HG02938 (cell line): ENCODE results near the gene PRPF6.

Experiments
- ATAC-seq: cut with Tn5 transposase; IDR thresholded peaks from one replicate; pipeline ENCODE4 v1.9.1; 2021; ENCODE audit warnings: mild to moderate bottlenecking, moderate library complexity; ENCODE audit not compliant: unreplicated experiment

PRPF6 gene

DNA sequence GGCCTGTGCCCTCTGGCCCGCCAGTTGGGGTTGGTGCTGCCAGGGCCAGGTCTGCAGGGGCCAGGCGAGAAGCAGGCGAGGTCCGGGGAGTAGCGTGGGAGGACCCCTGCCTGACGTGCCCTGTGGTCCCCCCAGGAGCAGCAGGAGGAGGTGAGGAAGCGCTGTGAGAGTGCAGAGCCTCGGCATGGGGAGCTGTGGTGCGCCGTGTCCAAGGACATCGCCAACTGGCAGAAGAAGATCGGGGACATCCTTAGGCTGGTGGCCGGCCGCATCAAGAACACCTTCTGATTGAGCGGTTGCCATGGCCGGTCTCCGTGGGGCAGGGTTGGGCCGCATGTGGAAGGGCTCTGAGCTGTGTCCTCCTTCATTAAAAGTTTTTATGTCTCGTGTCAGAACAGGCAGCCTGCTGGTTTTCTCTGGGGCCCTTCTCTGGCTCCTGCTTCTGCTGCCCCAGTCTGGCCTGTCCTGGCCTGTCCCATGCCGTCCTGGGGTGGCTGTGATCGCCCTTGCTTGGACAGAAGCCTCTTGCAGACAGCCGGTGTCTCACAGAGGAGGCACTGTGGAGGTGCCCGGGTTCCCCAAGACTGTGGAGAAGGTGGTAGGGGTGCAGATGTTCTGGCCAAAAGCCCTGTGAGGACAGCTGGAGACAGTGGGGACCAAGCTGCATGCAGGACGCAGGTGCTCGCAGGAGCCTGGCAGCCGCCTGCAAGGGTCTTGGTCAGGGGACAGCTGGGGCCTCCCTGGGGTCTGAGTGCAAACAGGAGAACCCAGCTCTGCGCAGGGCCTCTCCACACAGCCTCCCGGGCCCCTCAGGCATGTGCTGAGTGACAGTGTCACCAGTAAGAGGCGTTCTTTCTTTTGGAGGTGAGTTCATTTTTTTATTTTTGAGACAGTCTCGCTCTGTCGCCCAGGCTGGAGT lies 52.0 kb downstream of the PRPF6 start:
- ATAC-seq, result no peak

DNA sequence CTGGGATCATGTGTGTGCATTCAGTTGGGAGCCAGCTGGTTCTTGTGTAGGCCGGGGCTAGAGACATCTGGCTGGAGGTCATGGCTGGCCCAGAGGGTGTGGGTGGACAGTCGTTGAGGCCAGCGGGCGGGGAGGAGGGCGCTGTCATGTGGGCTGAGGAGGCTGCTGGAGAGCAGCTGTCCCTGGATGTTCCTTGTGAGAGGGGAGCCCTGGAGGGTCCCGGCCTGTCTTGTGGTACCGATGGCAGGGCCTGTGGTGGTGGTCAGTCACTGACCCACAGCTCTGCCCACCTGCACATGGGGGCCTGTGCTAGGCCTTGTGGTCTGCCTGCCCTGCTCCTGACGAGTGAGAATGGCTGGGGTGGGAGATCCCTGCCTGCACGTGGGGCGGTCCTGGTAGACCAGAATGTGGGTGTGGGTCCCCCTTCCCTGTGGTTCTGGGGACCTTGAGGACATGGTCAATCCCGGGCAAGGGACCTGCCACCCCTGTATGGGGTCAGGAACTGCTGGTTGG lies 53.1 kb downstream of the PRPF6 start:
- ATAC-seq, result no peak

- ATAC-seq, result no peak
Observed at GRCh38 chr20:64035066-64035932, 54.4 kb downstream of the PRPF6 start.

DNA sequence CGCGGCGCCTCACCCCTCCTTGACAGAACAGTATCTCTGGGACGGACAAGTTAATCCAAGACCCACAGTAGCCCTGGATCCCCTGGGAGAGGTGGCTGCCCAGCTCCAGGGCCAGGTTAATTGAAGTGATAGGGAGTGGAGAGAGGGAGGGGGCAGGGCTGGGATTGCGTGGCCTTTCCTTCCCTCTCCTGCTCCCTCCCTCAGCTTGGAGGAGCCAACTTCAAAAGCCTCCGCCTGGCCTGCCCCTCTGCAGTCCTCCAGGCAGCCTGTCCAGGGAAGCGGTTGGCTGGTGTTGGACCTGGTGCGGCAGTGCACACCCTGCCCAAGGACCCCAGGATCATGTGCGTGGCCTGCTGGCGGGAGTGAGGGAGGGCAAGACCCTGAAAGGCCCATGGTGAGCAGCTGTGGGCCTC lies 55.0 kb downstream of the PRPF6 start, which contains the start of gene C20orf204:
TSS of gene C20orf204 (plus strand) at position 250 of the 413 bp plus-strand sequence. CDS start at position 392, 142 bp downstream.
- ATAC-seq, result no peak

- no peak for ATAC-seq
Observed at GRCh38 chr20:64036346-64037198, 55.6 kb downstream of the PRPF6 start.

DNA sequence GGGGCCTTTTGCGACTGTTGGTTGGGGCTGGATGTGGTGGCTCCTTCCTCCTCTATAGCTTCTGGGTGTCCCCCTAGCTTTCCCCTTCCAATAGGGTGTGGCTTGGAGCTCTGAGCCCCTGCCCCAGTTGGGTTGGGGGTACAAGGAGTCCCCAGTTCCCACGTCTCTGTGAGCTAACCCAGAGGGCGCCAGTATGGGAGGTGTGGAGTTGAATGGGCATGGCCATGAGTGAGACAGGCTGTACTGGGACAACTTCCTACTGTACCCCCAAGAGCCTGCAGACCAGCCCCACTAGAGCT lies 56.2 kb downstream of the PRPF6 start:
- no peak for ATAC-seq

DNA sequence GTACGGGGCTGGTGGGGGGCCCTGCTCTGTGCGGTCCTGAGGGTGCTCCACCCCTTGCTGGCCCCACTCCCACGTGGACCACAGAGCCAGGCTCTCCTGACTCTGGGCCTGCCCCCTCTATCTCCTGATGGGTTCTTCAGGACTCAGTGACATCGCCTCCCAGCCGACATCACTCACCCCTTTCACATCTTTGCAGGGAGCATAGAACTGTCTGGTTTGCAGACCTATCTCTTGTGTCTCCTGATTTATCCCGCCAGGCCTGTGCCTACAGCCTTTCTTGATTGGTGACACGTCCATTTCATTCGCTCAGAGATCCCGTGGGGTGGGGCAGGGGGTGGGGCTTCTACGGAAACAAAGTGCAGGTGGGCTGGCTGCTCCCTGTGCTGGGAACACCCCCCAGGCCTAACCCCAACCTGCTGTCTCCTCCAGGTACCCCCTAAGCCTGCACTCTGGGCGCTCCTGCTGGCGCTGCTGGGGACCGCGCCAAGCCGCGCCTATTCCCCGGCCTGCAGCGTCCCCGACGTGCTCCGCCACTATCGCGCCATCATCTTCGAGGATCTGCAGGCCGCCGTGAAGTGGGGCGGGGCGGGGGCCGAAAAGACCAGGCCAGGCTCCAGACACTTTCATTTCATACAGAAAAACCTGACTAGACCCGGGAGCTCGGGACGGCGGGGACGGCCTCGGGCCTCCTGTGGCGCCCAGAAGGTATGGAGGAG lies 56.7 kb downstream of the PRPF6 start:
- no peak for ATAC-seq

GRCh38 chr20:64038224-64038564 lies 57.3 kb downstream of the PRPF6 start:
- no peak for ATAC-seq

DNA sequence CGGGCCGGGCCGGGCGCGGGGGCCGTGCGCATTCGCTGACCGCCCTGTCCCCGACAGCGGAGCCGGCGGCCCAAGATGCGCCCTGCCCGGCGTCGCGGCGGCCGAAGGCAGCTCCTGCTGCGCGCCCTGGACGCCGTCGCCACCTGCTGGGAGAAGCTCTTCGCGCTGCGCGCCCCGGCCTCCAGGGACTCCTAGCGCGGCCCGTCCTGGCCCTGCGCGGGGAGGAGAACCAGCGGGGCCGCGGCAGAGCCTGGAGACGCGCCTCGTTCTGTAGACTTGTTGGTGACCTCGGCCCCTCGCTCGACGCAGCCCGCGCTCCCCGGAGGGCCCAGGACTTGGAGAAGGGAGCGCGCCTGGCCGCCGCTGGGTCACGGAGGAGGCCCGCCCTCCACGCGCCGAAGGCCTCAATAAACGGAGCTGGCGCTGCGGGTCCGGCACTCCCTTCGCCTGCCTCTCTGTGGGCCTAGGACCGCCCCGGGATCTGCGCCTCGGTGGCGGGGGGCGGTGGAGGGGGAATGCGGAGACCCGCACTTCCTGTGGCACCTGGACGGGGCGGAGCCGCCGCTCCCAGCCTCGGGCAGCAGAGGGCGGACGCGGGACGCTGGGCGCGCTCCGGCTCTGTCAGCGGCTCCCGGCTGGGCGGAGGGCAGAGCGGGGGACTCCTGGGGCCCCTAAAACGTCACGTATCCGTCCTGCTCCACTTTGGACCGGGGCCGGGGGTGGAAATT lies 57.8 kb downstream of the PRPF6 start:
- no peak for ATAC-seq

- no peak for ATAC-seq
Observed at GRCh38 chr20:64039293-64040160, 58.6 kb downstream of the PRPF6 start.

- no peak for ATAC-seq
Observed at GRCh38 chr20:64040231-64041039, 59.5 kb downstream of the PRPF6 start.

- ATAC-seq, result no peak
Observed at GRCh38 chr20:64041040-64041780, 60.3 kb downstream of the PRPF6 start.

DNA sequence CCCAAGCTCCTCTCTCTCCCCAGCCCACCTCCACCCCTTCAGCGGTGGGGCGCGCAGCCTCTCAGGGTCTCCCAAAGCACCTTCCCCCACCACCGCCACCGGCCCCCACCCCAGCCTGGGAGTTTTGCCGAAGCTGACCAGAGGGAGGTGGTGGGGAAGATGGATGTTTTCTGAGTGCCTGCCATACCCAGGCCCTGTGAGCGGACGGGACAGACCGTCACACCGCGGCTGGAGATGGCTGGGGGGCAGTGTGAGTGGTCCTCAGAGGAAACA lies 60.8 kb downstream of the PRPF6 start:
- no peak for ATAC-seq

DNA sequence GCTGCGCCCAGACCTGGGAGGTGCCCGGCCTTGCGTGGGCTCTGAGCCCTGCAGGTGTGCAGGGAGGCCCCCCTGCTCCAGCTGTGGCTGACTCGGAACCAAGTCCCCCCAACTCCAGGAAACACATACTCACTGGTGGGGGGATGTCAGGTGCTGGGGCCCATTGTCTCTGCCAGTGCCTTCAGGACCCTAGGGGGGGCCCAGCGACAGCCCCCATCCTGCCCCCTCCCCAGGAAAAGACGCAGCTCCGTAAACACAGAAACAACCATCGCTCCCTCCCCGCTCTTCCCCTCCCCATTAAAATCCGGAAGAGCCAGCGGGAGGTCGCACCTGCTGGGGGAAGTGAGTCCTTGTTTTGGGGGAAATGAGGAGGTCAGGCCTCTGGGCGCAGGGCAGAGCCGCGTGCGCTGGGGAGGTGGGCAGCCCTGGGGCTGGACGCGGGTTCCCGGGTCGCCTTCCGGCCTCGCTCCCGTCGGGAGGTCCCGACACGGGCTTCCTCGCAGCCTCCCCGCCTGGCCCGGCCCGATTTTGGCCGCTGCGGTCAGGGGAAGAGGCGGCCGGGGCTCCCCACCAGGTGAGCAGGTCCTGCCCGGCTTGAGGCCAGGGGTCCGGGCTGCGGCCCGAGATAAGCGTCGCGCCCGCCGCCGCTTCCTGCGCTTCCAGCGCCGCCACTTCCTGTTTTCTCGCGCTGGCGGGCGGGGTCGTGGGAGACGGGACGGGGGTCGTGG lies 61.3 kb downstream of the PRPF6 start:
- no peak for ATAC-seq

GRCh38 chr20:64043768-64044167 lies 62.8 kb downstream of the PRPF6 start:
- no peak for ATAC-seq

- ATAC-seq, result no peak
Observed at GRCh38 chr20:64044484-64045247, 63.7 kb downstream of the PRPF6 start.
